Measurements from ENCODE around the gene RSU1. TPM values are rescaled to one million over a fixed set of nuclear protein-coding genes. Genes with fewer than 3 reads are reported as not detected.
"Not testable (repeated sequence)": the region's sequence is repeated elsewhere in the genome, so short reads cannot be mapped to it uniquely, and the experiment has no call there.

RSU1 gene
- total RNA-seq, 2 experiments from 2014 or later: 69.5 to 72.7 TPM

DNA sequence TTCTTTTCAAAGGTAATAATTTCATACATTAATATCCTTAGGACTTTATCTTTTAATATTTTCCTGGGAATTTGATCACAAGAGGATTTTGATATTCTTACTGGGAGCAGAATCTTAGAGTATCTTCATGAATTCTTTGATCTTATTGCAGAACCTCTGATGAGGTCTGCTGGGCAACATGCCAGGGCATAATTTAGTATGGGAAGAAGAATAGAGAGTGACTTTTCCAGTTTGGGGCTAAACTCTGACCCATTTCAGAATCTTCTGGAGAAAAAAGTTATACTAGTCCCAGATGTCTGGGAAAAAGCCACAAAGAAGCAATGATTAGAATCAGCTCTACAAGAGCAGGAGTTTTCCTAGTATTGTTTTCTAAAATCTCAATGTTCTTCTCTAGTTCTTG is 28.0 kb upstream of the RSU1 start:
- H3K27ac Mint-ChIP-seq: no peak overlapping the region
- no peaks in the 10 kb centered on the region for H3K36me3 Mint-ChIP-seq
- POLR2A ChIA-PET: interaction anchor here (1.0 kb wide), 1 partner anchor 402 kb away, joined by 3 read pairs; no protein-coding TSS in a partner anchor

DNA sequence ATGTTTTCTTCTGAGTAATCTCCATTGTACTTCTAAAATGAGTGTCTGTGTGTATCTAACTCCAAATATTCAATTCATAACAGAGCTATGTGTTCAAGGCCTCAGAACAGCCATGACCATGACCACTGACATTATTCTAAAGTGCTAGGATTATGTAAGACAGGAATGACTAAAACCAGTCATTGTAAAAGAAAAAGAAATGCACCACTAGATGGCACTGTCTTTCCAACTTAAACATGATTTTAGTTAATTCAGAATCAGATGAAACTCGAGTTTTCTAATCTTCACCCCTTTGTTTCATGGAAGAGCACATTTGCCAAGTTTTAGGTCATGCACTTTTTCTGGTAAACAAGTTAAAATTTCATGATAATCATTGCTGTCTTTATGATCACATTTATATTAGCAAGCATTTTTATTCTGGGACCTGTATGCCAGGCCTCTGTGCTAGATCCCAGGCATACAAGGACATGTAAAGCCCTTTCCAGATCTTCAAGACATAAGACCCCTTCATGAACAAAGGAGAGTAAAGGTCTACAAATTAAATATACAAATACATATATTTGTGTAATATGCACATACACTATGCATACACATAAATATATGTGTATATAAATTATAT is 26.1 kb upstream of the RSU1 start:
- no peaks in the 10 kb centered on the region for H3K27me3 Mint-ChIP-seq
- POLR2A ChIA-PET: no interaction called here
- no peak overlapping the region for H3K4me3 Mint-ChIP-seq
- no peaks in the 10 kb centered on the region for H3K4me1 Mint-ChIP-seq
- ATAC-seq (ENCODE audit: low read depth) (peak; percentile 61), DNase-seq (no peak)
- no peak overlapping the region for H3K27ac Mint-ChIP-seq
- H3K9me3 Mint-ChIP-seq: no peaks in the 10 kb centered on the region
- no peaks in the 10 kb centered on the region for H3K36me3 Mint-ChIP-seq

More for the DNA sequence above, 28.0 kb upstream of the RSU1 start:
- ATAC-seq (ENCODE audit: low read depth) (no peak), DNase-seq (no peak)
- no peaks in the 10 kb centered on the region for H3K27me3 Mint-ChIP-seq
- H3K9me3 Mint-ChIP-seq: no peaks in the 10 kb centered on the region
- no peak overlapping the region for H3K4me3 Mint-ChIP-seq
- no peaks in the 10 kb centered on the region for H3K4me1 Mint-ChIP-seq

DNA sequence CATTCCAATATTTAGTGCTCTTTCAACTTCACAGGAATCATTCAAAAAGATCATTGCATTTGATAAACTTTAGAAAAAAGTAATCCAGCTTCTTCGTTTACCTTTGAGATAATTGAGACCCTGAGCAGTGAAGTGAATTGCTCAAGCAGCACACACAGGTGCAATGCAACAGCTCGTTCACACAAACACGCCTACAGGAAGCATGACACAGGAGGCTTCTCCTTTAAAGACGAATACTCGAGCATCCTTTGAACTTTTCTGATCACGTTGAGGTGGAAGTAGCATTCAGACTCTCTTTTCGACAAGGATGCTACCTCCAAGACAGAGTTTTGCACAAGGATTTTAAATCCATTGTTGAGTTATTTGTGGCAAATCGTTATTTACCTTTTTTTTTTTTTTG is 18.0 kb upstream of the RSU1 start:
- POLR2A ChIA-PET: interaction anchor here (0.7 to 1.4 kb wide), 3 partner anchors 11 to 194 kb away, joined by 3 to 15 read pairs (median 3); partner anchors contain the start of gene RSU1
- Mint-ChIP-seq H3K27ac (peak overlapping the region; percentile 44), H3K4me1 (peaks cover 14% of the 10 kb centered on the region), H3K4me3 (peak overlapping the region; percentile 67), H3K27me3 (no peaks in the 10 kb centered on the region), H3K9me3 (no peaks in the 10 kb centered on the region), H3K36me3 (no peaks in the 10 kb centered on the region)
- peak; percentile 95 for ATAC-seq (ENCODE audit: low read depth)
- DNase-seq: no peak

DNA sequence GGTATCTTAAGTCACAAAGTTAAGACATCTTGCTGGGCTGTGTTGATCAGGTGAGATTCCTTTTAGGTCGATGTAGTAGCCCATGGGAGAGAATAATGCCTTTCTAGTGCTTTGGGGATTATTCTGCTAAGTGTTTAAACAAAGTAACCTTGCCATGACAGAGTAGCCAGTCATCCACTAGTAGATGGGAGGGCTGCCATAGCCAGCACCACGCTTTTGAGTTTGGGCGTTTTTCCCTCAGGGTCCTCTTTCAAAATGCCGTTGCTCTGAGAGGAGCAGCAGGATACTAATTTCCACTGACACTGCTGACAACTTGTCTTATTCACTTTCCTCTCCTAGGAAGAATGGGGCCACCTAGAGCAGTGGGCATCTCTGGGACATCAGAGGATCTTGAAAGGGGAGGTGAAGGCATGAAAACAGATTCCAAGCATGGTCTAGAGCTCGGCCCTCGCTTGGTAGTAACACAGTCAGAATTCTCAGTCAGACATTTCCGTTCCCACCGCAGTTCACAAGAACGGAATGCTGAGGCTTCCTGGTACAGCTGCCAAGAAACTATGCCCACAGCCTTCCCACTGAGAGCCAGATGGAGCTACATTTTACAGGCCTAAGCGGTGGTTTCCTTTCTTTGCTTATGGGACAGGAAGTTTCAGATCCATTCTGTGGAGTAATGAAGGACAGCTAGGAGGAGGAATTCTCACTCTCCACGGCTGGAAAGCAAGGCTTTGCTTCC is 15.3 kb upstream of the RSU1 start:
- POLR2A ChIA-PET: interaction anchor here (0.6 to 1.8 kb wide), 3 partner anchors 10 to 594 kb away, joined by 3 to 8 read pairs (median 5); partner anchors contain the start of gene RSU1
- no peaks in the 10 kb centered on the region for H3K36me3 Mint-ChIP-seq
- H3K27me3 Mint-ChIP-seq: no peaks in the 10 kb centered on the region
- H3K27ac Mint-ChIP-seq: no peak overlapping the region
- H3K4me3 Mint-ChIP-seq: no peak overlapping the region
- DNase-seq (no peak), ATAC-seq (ENCODE audit: low read depth) (no peak)
- no peaks in the 10 kb centered on the region for H3K9me3 Mint-ChIP-seq
- H3K4me1 Mint-ChIP-seq: peaks cover 21% of the 10 kb centered on the region

DNA sequence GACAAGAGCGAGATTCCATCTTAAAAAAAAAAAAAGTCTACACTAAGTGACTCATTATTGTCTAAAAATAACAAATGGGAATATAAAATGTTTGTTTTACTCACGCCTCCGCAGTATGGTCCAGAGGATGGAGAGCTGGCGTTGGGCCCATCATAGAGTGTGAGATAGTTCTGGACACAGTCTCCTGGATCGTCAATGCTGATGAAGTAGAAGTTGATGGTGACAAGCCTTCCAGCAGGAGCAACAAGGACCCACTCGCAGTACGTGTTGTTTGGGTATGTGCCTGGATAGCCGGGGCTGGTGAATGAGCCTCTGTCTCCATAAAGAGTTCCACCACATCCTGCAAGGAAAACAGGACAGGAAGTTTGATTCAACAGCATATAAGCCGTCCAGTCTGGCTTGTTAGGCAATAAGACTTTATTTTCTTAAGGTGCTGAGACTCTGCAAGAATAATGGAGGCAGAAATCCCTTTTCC is 11.5 kb upstream of the RSU1 start:
- Mint-ChIP-seq H3K27ac (no peak overlapping the region), H3K27me3 (no peaks in the 10 kb centered on the region)
- ATAC-seq (ENCODE audit: low read depth): no peak

DNA sequence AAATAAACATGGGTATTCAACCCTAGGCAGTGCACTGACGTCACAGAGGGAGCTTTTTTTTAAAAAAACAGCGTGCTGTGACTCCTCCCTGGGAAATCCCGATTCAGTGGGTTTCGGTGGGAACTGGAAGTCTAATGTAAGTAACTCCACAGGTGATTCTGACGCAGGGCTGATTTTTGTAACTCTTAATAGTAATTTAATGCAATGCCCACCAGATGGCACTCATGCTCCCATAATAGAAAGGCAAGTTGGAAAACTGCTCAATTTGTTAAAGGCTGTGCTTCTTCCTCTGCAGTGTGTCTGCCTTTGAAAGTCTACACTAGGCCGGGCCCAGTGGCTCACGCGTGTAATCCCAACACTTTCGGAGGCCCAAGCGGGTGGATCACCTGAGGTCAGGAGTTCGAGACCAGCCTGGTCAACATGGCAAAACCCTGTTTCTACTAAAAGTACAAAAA is 10.9 kb upstream of the RSU1 start:
- POLR2A ChIA-PET: interaction anchor here (0.6 kb wide), 1 partner anchor 11 kb away, joined by 3 read pairs; the partner anchor contains the start of gene RSU1
- Mint-ChIP-seq H3K4me3 (no peak overlapping the region), H3K36me3 (peaks cover 3% of the 10 kb centered on the region), H3K4me1 (peaks cover 10% of the 10 kb centered on the region), H3K9me3 (peaks cover 4% of the 10 kb centered on the region), H3K27me3 (no peaks in the 10 kb centered on the region), H3K27ac (peak overlapping the region; percentile 20)
- DNase-seq (peak; percentile 47), ATAC-seq (ENCODE audit: low read depth) (peak; percentile 83)

More for the DNA sequence above, 11.5 kb upstream of the RSU1 start:
- no peak for DNase-seq
- Mint-ChIP-seq H3K36me3 (no peaks in the 10 kb centered on the region), H3K4me1 (peaks cover 10% of the 10 kb centered on the region), H3K4me3 (no peak overlapping the region), H3K9me3 (no peaks in the 10 kb centered on the region)
- POLR2A ChIA-PET: no interaction called here

DNA sequence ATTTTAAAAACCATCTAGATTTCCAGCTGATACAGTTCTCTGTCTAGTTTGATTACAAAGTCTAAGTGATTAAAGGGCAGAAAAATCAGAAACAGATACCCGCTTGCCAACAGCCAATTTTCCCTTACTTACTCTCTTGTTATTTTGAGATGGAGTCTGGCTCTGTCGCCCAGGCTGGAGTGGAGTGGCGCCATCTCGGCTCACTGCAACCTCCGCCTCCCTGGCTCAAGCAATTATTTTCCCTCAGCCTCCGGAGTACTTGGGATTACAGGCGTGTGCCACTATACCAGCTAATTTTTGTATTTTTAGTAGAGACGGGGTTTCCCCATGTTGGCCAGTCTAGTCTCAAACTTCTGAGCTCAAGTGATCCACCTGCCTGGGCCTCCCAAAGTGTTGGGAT is 10.2 kb upstream of the RSU1 start:
- not testable (repeated sequence) for H3K4me1 Mint-ChIP-seq; H3K9me3 Mint-ChIP-seq; H3K27ac Mint-ChIP-seq; H3K36me3 Mint-ChIP-seq; H3K27me3 Mint-ChIP-seq; DNase-seq; H3K4me3 Mint-ChIP-seq; ATAC-seq (ENCODE audit: low read depth)
- POLR2A ChIA-PET: interaction anchor here (0.6 kb wide), 1 partner anchor 10 kb away, joined by 3 read pairs; the partner anchor contains the start of gene RSU1

DNA sequence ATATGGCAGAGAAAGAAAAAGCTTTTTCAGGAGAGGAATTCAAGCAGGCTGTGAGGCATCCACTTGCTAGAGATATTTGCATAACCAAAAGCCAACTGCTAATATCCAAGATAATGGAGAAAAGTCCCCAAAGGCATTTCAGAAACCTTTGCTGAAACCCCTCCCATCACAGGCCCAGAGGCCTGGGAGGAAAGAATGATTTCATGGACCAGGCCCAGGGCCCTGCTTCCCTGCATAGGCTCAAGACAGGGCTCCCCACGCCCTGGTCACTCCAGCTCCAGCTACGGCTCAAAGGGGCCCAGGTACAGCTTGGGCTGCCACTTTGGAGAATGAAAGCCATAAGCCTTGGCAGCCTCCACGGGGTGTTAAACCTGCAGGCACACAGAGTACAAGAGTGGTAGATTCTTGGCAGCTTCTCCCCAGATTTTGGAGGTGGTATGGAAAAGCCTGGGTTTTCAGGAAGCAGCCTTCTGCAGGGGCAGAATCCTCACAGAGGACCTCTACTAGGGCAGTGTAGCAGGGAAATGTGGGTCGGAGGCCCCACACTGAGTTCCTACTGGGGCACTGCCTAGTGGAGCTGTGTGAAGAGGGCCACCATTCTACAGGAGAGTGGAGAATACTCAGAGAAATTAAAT is 5.6 kb upstream of the RSU1 start:
- no peak overlapping the region for H3K27ac Mint-ChIP-seq
- no peak for DNase-seq
- peaks cover 2% of the 10 kb centered on the region for H3K27me3 Mint-ChIP-seq
- peaks cover 6% of the 10 kb centered on the region for H3K36me3 Mint-ChIP-seq
- POLR2A ChIA-PET: interaction anchor here (1.1 kb wide), 1 partner anchor 406 kb away, joined by 3 read pairs; no protein-coding TSS in a partner anchor
- no peak overlapping the region for H3K4me3 Mint-ChIP-seq
- ATAC-seq (ENCODE audit: low read depth): no peak
- H3K9me3 Mint-ChIP-seq: peaks cover 20% of the 10 kb centered on the region
- H3K4me1 Mint-ChIP-seq: peaks cover 6% of the 10 kb centered on the region

DNA sequence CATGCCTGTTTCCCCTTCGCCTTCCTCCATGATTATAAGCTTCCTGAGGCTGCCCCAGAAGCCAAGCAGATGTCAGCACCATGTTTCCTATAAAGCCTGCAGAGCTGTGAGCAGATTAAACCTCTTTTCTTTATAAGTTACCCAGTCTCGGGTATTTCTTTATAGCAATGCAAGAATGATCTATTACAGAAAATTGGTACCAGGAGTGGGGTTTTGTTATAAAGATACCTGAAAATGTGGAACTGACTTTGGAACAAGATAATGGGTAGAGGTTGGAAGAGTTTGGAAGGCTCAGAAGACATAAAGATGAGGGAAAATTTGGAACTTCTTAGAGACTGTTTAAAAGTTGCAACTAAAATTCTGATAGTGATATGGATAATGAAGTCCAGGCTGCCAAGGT is 4.8 kb upstream of the RSU1 start:
- Mint-ChIP-seq H3K4me1 (peaks cover 7% of the 10 kb centered on the region), H3K9me3 (peaks cover 20% of the 10 kb centered on the region), H3K36me3 (peaks cover 6% of the 10 kb centered on the region), H3K27ac (no peak overlapping the region), H3K27me3 (peaks cover 2% of the 10 kb centered on the region), H3K4me3 (no peak overlapping the region)
- no peak for DNase-seq
- no peak for ATAC-seq (ENCODE audit: low read depth)
- POLR2A ChIA-PET: interaction anchor here (0.7 to 1.1 kb wide), 2 partner anchors 15 to 407 kb away, joined by 3 read pairs; no protein-coding TSS in a partner anchor

DNA sequence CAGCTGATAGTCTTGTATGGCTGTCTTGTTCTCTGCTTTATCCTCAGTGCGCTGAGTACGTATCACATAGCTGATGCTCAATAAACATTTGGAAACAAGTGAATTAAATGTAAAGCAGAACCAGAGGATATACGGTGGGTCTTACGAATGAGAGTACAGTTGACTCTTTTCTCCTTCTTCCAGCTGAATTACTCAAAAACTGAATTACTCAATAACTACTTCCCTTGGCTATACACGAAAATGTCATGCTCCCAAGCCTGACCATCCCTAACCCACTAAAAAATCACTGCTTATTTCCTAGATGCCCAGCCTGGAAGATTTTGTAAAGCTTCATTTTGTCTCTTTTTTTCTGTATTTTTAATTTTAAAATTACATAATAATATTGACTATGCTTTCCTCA is 3.2 kb upstream of the RSU1 start:
- peaks cover 6% of the 10 kb centered on the region for H3K36me3 Mint-ChIP-seq
- POLR2A ChIA-PET: interaction anchor here (0.9 kb wide), 1 partner anchor 410 kb away, joined by 3 read pairs; no protein-coding TSS in a partner anchor
- peaks cover 20% of the 10 kb centered on the region for H3K9me3 Mint-ChIP-seq
- H3K27me3 Mint-ChIP-seq: peaks cover 2% of the 10 kb centered on the region
- no peak overlapping the region for H3K27ac Mint-ChIP-seq
- no peak for DNase-seq
- peaks cover 16% of the 10 kb centered on the region for H3K4me1 Mint-ChIP-seq
- ATAC-seq (ENCODE audit: low read depth): no peak
- H3K4me3 Mint-ChIP-seq: no peak overlapping the region

DNA sequence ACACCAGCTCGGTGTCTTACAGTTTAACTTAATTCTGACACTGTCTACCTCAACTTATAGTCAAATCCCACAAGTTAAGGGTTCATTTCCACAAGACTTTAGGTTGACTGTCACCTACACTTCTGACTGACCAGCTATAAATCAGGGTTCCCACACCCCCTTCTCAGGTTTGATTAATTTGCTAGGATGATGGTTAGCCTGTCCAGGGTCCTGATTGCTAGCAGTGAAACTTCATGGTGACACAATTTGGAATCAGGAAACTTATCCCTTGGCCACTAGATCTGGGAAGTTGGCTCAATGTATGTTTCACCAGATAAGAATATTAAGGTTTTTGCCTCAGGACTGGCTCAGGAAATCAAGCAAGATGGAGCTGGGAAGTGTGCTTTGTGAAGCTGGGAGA is 2.8 kb upstream of the RSU1 start:
- Mint-ChIP-seq H3K4me1 (peaks cover 20% of the 10 kb centered on the region), H3K4me3 (no peak overlapping the region), H3K36me3 (peaks cover 10% of the 10 kb centered on the region), H3K9me3 (peaks cover 20% of the 10 kb centered on the region), H3K27me3 (peaks cover 2% of the 10 kb centered on the region), H3K27ac (no peak overlapping the region)
- no peak for ATAC-seq (ENCODE audit: low read depth)
- POLR2A ChIA-PET: interaction anchor here (0.9 kb wide), 1 partner anchor 410 kb away, joined by 3 read pairs; no protein-coding TSS in a partner anchor
- DNase-seq: no peak

DNA sequence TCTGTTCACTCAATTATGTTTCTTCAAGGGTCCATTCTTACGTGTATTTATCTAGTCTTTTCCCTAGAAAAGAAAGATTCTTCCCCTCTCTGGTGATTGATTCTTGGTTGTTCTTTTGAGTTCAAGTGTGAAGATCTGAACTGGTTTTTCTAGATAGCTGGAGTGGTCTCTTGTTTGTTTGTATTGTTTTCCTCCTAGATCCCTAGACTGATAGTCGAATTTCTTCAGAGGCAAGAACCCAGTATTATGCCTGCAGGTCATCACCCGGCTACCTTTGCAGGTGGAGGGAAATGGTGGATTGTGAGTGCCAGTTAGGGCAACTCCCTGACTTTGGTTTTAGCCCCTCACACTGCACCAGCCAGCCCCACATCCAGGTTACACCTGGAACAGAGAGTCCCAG is 2.2 kb upstream of the RSU1 start:
- POLR2A ChIA-PET: interaction anchor here (0.6 to 0.9 kb wide), 2 partner anchors 28 to 411 kb away, joined by 3 read pairs; no protein-coding TSS in a partner anchor
- peaks cover 12% of the 10 kb centered on the region for H3K36me3 Mint-ChIP-seq
- H3K4me1 Mint-ChIP-seq: peaks cover 21% of the 10 kb centered on the region
- H3K4me3 Mint-ChIP-seq: no peak overlapping the region
- peaks cover 2% of the 10 kb centered on the region for H3K27me3 Mint-ChIP-seq
- no peak for ATAC-seq (ENCODE audit: low read depth)
- no peak for DNase-seq
- no peak overlapping the region for H3K27ac Mint-ChIP-seq
- H3K9me3 Mint-ChIP-seq: peaks cover 20% of the 10 kb centered on the region

DNA sequence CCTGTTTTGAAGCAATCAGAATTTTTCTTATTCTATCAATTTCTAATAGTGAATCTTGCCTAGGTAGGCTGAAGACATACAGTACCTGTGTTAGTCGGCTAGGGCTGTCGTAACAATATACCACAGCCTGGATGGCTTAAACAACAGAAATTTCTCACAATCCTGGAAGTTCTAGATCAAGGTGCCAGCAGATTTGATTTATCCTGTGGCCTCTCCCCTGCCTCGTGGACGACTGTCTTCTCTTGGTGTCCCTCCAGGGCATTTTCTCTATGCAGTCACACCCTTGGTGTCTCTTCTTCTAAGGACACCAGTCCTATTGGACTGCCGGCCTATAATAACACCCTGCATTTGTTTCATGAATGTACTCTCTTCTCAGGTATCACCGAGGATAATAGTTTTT is 1.8 kb upstream of the RSU1 start:
- H3K27me3 Mint-ChIP-seq: peaks cover 2% of the 10 kb centered on the region
- H3K36me3 Mint-ChIP-seq: peaks cover 12% of the 10 kb centered on the region
- H3K4me3 Mint-ChIP-seq: no peak overlapping the region
- H3K9me3 Mint-ChIP-seq: peaks cover 20% of the 10 kb centered on the region
- no peak overlapping the region for H3K27ac Mint-ChIP-seq
- ATAC-seq (ENCODE audit: low read depth) (no peak), DNase-seq (no peak)
- H3K4me1 Mint-ChIP-seq: peaks cover 21% of the 10 kb centered on the region
- POLR2A ChIA-PET: interaction anchor here (0.6 kb wide), 1 partner anchor 28 kb away, joined by 3 read pairs; no protein-coding TSS in a partner anchor
